Motor neuron (in vitro differentiated cells): ENCODE measurements around the gene KCNN3. TPM values are rescaled to one million over a fixed set of nuclear protein-coding genes. Genes with fewer than 3 reads are reported as not detected.
"Not testable (repeated sequence)": the region's sequence is repeated elsewhere in the genome, so short reads cannot be mapped to it uniquely, and the experiment has no call there.

ENCODE experiments used
- ATAC-seq, 8 experiments: fragments of 200-7000 bp; cut with Tn5 transposase; replicated peaks in 6 of 8; 2 replicates each; pipeline ENCODE4 v1.8.0; 2021; ENCODE audit warnings: mild to moderate bottlenecking in 8 of 8, moderate library complexity in 8 of 8
- H3K27ac ChIP-seq, 2 donors: fragments of 250-450 bp; sonication (Bioruptor Pico); 2 replicates each; pipeline ENCODE4 v1.9.0; 2021; ENCODE audit warnings: antibody characterized with exemption in 2 of 2, mild to moderate bottlenecking in 2 of 2, moderate library complexity in 1 of 2
- H3K4me1 ChIP-seq, 2 donors: fragments of 250-450 bp; sonication (Bioruptor Pico); replicated peaks in 1 of 2; 2 replicates each; pipeline ENCODE4 v1.6.1; 2021; ENCODE audit warnings: antibody characterized with exemption in 2 of 2, mild to moderate bottlenecking in 2 of 2, moderate library complexity in 1 of 2
- H3K4me3 ChIP-seq, 5 donors: fragments of 250-450 bp; sonication (Bioruptor Pico); 2 replicates each; pipeline ENCODE4 v1.9.0; 2021; ENCODE audit warnings: antibody characterized with exemption in 5 of 5, mild to moderate bottlenecking in 5 of 5, moderate library complexity in 4 of 5
- WGBS, 10 experiments: fragments of 450-650 bp; shearing (Covaris generic); methylation state at CpG; one replicate each; pipeline ENCODE4 v1.0.0; 2022; 5-methylcytosine and 5-hydroxymethylcytosine counted together
- in situ Hi-C, 9 experiments: fragments of 400-800 bp; cut with MboI; loops; one replicate each; pipeline ENCODE4 v1.15.0; 2021; ENCODE audit warnings: low sequenced_read_pairs in 9 of 9, low pct_unique_long_range_greater_than_20kb in 2 of 9; ENCODE audit not compliant: unreplicated experiment in 9 of 9
- total RNA-seq, 8 experiments: library from RNA; unstranded; fragments of 300-600 nt; gene quantifications; 2 replicates each; pipeline versions ENCODE4 v1.2.3 to v1.2.4, GENCODE V29; 2022

The KCNN3 gene
- total RNA-seq, 8 experiments from 2014 or later = 0.50 to 16.1 (median 1.5) TPM

DNA sequence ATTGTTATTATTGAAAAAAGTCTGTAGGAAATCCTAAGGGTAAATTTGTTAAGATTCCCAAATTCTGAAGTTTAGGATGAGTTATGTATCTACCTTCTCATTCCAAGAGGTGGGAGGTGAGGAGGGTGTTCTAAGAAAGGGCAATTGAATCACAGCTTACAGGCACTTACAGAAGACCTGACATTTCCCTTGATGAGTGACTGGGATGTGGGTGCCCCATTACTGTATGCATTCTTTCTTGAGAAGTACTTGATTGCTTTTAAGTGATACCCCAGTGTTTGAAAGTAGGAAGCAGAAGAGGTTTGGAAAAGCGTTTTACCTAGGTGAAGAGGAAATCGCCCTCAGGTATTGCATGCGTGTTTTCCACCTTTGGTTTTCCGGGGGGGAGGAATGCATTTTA is 175.1 kb downstream of the KCNN3 start:
- 32 to 87% (median 80%) methylated on average over 1 to 4 of the region's 4 CpGs for WGBS, 10 experiments
- H3K4me3 ChIP-seq = no peak overlapping the region
- in situ Hi-C loops = no loop called here
- no peak for ATAC-seq
- H3K4me1 ChIP-seq = peaks cover 0 to 9% of the 10 kb centered on the region in 2 donors
- H3K27ac ChIP-seq = no peak overlapping the region

DNA sequence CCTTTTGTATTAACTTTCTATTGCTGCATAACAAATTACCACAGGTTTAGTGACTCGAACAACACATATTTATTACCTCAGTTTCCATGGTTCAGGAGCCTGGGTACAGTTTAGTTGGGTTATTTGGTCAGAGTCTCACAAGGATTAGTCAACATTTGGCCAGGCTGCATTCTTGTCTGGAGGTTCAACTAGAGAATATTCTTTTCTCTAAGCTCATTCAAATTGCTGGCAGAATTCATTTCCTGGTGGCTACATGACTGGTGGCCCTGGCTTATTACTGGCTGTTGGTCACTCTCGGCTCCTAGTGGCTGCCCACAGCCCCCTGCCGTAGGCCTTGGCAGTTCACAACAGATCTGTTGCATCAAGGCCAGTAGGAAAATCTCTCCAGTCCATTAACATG is 181.0 kb downstream of the KCNN3 start:
- ATAC-seq = peak in 1 of 8 experiments; percentile 81
- Histone ChIP-seq H3K4me1 (no peaks in the 10 kb centered on the region), H3K27ac (no peak overlapping the region), H3K4me3 (no peak overlapping the region)
- 20 to 100% (median 66%) methylated on average over 1 to 3 of the region's 3 CpGs; no CpG with 5 or more reads in 2 of the 10 experiments for WGBS, 10 experiments
- in situ Hi-C loops = no loop called here

DNA sequence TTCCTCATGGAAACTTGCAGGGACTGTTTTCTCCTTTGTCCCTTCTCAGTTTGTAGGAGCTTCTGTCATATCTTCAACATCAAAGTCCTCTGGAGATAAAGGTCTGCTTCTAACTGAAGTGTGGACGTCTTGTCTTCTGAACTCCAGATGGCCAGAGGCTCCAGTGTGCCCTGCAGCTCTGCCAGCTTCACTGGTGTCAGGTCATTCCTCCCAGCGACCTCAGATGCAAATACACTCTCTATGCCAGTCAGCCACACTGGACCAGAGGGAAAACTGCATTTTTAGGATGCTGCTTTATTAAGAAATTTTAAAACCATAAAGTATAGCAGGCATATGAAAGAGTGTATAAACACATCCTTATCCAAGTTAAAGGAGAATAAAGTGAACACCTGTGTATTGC is 183.6 kb downstream of the KCNN3 start:
- 0 to 80% (median 67%) methylated on average over 1 to 2 of the region's 2 CpGs; no CpG with 5 or more reads in 1 of the 10 experiments for WGBS, 10 experiments
- Histone ChIP-seq H3K4me1 (no peaks in the 10 kb centered on the region), H3K27ac (no peak overlapping the region), H3K4me3 (no peak overlapping the region)
- in situ Hi-C loops = no loop called here
- no peak for ATAC-seq

DNA sequence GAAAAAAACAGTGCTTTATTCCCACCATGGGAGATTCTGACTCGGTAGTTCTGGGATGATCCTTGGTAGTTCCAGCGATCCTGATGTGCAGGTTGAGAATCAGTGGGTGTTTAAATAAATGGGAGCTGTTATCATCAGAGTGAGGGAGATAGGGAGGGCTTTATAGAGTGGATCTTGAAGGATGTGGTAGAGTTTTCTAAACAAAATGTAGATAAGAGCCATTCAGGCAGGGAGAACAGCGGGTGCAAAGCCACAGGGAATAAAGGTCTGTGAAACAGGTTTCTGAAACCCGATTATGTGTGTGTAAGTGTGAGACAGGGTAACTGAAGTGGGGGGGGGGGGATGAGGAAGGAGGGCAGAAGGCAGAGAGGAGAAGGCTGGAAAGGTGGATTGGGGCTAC is 186.3 kb downstream of the KCNN3 start:
- WGBS, 10 experiments = 62 to 100% (median 89%) methylated on average over 1 to 3 of the region's 4 CpGs; no CpG with 5 or more reads in 4 of the 10 experiments
- in situ Hi-C loops = no loop called here
- H3K27ac ChIP-seq = no peak overlapping the region
- no peaks in the 10 kb centered on the region for H3K4me1 ChIP-seq
- H3K4me3 ChIP-seq = no peak overlapping the region
- ATAC-seq = no peak

DNA sequence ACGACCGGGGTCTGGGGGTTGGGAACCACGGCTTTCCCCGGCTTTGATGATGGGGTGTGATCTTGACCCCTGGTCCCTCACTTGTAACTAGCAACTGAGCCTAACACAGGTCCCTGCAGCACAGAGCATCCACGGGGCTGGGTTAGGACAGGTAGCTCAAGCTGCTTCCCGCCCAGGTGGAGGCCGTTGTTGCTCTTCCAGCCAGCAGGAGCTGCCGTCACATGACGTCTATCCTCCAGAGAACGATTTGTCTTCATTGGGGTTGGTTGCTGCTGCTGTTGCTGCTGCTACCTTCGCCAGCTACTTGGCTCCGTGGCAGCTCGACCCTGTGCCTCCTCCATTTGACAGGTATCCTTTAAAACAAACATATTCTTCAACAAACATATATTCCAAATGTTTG is 187.8 kb downstream of the KCNN3 start:
- peak in 1 of 8 experiments; percentile 59 for ATAC-seq

DNA sequence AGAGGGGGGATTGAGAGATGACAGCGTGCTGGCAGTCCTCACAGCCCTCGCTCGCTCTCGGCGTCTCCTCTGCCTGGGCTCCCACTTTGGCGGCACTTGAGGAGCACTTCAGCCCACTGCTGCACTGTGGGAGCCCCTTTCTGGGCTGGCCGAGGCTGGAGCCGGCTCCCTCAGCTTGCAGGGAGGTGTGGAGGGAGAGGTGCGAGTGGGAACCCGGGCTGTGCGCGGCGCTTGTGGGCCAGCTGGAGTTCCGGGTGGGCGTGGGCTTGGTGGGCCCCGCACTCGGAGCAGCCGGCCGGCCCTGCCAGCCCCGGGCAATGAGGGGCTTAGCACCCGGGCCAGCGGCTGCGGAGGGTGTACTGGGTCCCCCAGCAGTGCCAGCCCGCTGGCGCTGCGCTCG is 192.2 kb downstream of the KCNN3 start:
- ATAC-seq, H3K4me1 ChIP-seq, H3K27ac ChIP-seq, in situ Hi-C loops, H3K4me3 ChIP-seq: not testable (repeated sequence)
- 100% methylated on average over 1 of the region's 27 CpGs; no CpG with 5 or more reads in 9 of the 10 experiments for WGBS, 10 experiments

More for the DNA sequence above, 187.8 kb downstream of the KCNN3 start:
- WGBS, 10 experiments = 30 to 91% (median 64%) methylated on average over 3 to 13 of the region's 13 CpGs; no CpG with 5 or more reads in 2 of the 10 experiments
- Histone ChIP-seq H3K4me3 (no peak overlapping the region), H3K27ac (no peak overlapping the region), H3K4me1 (no peaks in the 10 kb centered on the region)
- in situ Hi-C loops = no loop called here

DNA sequence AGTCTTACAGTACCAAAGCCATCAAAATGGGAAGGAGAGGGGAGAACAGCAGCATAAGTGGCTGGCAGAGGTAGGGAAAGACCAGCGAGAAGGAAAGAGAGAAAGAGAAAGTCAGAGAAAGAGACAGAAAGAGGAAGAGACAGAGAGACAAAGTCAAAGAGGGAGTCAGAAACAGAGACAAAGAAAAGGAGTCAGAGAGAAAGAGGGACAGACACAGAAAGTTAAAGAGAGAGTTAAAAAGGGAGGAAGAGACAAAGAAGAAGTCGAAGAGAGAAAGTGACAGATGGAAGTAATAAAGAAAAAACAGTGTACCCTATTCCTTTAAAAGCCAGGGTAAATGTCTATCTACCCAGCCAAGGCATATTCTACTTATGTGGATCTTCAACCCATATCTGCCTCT is 193.2 kb downstream of the KCNN3 start:
- in situ Hi-C loops, H3K4me3 ChIP-seq, H3K27ac ChIP-seq, ATAC-seq, H3K4me1 ChIP-seq: not testable (repeated sequence)
- WGBS, 10 experiments = 0 to 68% (median 41%) methylated on average over 1 to 2 of the region's 2 CpGs; no CpG with 5 or more reads in 2 of the 10 experiments

DNA sequence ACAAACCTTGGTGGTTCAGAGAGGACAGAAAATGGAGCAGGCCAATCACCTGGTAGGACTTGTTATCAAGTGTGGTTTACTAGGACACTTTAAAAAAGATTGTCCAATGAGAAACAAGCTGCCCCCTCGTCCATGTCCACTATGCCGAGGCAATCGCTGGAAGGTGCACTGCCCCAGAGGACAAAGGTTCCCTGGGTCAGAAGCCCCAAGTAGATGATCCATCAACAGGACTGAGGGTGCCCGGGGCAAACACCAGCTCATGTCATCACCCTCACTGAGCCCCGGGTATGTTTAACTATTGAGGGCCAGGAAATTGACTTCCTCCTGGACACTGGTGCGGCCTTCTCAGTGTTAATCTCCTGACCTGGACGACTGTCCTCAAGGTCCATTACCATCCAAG is 195.6 kb downstream of the KCNN3 start:
- WGBS, 10 experiments = 60 to 92% (median 79%) methylated on average over 1 to 6 of the region's 7 CpGs; no CpG with 5 or more reads in 4 of the 10 experiments
- not testable (repeated sequence) for ATAC-seq, H3K4me3 ChIP-seq, H3K4me1 ChIP-seq, H3K27ac ChIP-seq
- in situ Hi-C loops = loop anchor here in 4 of 9 experiments (25.0 kb wide), 2 partner anchors 88 to 213 kb away; no protein-coding TSS in a partner anchor

DNA sequence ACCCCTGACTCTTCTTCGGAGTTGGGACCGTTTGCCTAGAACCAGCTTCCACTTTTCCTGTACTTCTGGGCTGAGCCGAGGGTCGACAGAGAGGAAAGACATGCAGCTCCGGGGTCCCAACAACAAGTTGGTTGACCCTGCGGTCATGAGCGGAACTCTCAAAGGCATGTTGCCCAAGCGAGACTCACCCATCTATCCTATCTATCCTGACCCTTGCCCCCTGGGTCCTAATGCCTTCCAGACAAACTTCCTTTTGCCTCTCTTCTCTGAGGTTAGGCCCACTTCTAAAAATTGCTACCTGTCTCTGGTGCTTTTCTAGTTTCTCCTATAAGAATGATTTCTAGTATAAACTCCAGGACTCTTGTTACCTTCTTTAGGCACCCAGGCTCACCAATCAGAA is 197.8 kb downstream of the KCNN3 start:
- WGBS, 10 experiments = 62 to 100% (median 86%) methylated on average over 3 to 8 of the region's 8 CpGs; no CpG with 5 or more reads in 3 of the 10 experiments
- H3K27ac ChIP-seq, ATAC-seq, H3K4me1 ChIP-seq, H3K4me3 ChIP-seq: not testable (repeated sequence)
- in situ Hi-C loops = loop anchor here in 4 of 9 experiments (25.0 kb wide), 2 partner anchors 90 to 215 kb away; no protein-coding TSS in a partner anchor

DNA sequence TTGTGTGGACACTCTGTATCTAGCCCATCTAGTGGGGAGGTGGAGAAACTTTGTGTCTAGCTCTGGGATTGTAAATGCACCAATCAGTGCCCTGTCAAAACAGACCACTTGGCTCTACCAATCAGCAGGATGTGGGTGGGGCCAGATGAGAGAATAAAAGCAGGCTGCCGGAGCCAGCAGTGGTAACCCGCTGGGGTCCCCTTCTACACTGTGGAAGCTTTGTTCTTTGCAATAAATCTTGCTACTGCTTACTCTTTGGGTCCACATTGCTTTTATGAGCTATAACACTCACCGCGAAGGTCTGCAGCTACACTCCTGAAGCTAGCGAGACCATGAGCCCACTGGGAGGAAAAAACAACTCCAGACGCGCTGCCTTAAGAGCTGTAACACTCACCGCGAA is 198.7 kb downstream of the KCNN3 start:
- H3K4me3 ChIP-seq, ATAC-seq, H3K4me1 ChIP-seq, H3K27ac ChIP-seq: not testable (repeated sequence)
- in situ Hi-C loops = loop anchor here in 4 of 9 experiments (25.0 kb wide), 2 partner anchors 91 to 216 kb away; no protein-coding TSS in a partner anchor
- WGBS, 10 experiments = 25 to 100% (median 90%) methylated on average over 1 to 7 of the region's 9 CpGs; no CpG with 5 or more reads in 4 of the 10 experiments

DNA sequence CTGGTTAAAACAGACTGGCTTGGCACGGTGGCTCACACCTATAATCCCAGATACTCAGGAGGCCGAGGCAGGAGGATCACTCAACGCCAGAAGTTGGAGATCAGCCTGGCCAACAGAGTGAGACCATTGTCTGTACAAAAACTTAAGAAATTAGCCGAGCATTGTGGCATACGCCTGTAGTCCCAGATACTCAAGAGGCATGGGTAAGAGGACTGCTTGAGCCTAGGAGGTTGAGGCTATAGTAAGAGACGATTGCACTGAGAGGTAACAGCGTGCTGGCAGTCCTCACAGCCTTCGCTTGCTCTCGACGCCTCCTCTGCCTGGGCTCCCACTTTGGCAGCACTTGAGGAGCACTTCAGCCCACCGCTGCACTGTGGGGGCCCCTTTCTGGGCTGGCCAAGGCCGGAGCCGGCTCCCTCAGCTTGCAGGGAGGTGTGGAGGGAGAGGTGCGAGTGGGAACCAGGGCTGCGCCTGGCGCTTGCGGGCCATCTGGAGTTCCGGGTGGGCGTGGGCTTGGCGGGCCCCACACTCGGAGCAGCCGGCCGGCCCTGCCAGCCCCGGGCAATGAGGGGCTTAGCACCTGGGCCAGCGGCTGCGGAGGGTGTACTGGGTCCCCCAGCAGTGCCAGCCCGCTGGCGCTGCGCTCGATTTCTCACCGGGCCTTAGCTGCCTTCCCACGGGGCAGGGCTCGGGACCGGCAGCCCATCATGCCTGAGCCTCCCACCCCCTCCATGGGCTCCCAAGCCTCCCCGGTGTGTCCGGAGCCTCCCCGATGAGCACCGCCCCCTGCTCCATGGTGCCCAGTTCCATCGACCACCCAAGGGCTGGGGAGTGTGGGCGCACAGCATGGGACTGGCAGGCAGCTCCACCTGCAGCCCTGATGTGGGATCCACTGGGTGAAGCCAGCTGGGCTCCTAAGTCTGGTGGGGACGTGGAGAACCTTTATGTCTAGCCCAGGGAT is 199.5 kb downstream of the KCNN3 start:
- 20 to 100% (median 91%) methylated on average over 3 to 12 of the region's 41 CpGs; no CpG with 5 or more reads in 3 of the 10 experiments for WGBS, 10 experiments
- not testable (repeated sequence) for ATAC-seq, H3K4me1 ChIP-seq, H3K4me3 ChIP-seq, H3K27ac ChIP-seq
- in situ Hi-C loops = loop anchor here in 4 of 9 experiments (25.0 kb wide), 2 partner anchors 92 to 217 kb away; no protein-coding TSS in a partner anchor

DNA sequence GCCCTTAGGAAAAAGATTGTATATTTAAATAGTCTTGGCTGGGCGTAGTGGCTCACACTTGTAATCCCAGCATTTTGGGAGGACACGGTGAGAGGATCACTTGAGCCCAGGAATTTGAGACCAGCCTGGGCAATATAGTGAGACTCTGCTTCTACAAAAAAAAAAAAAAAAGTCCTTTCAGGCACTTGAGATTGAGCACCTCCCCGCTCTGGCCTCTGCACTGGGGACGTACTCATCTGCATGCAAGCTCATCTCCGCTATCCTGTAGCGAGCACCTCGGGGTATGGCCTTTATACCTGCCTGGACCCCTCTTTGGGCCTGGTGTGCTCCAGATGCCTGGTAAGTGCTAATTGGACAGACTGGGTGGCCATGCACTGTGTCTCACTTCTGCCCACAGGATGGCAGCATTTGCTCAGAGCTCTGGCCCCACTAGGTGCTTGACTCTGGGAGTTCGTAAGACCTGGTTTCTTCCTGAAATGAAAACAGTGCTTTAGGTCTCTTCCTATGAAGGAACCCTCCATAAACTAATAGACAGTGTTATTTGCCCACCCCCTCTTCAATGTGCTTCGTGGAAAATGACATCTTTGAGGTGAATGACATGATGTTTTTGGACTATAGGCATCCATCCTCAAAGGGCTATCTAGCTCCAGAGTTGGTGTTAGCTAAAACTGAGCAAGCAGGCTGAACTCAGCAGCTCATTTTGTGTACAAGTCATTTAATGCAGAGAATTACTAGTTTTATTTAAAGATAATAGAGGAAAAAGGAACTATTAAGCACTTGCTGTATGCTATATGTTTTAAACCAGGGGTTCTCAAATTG is 200.4 kb downstream of the KCNN3 start:
- H3K4me1 ChIP-seq = no peaks in the 10 kb centered on the region
- in situ Hi-C loops = loop anchor here in 8 of 9 experiments (5.0 to 25.0 kb wide), 4 partner anchors 93 to 218 kb away; no protein-coding TSS in a partner anchor
- H3K27ac ChIP-seq = no peak overlapping the region
- no peak overlapping the region for H3K4me3 ChIP-seq
- WGBS, 10 experiments = 0 to 60% (median 45%) methylated on average over 1 to 9 of the region's 9 CpGs; no CpG with 5 or more reads in 2 of the 10 experiments
- ATAC-seq = peak; percentile 99 to 100 (median 100)
